Measurements from ENCODE around the gene CRY2. TPM values are rescaled to one million over a fixed set of nuclear protein-coding genes. Genes with fewer than 3 reads are reported as not detected.

The CRY2 gene
- total and polyA plus RNA-seq, 2 of the 13 experiments (the other 11 are each of a cell fraction or from before 2014, with no cell fraction given), result 10.1 to 12.2 TPM

- TF ChIP-seq E2F1 (CRISPR knock-in tag; IDR thresholded peaks at IDR 0.05), result no peak
- 0 out of 2 replicates have a peak, but pooled peaks have one; percentile 15 for TF ChIP-seq AKAP8 (CRISPR knock-in tag; IDR thresholded peaks at IDR 0.05)
- TF ChIP-seq SP4 (CRISPR knock-in tag; IDR thresholded peaks at IDR 0.05), result no peak
Observed at GRCh38 chr11:45847911-45848316, 639 bp downstream of the CRY2 start (continued).

GRCh38 chr11:45848654-45849081 lies 1.4 kb downstream of the CRY2 start:
- 3% methylated on average over 5 of the region's 8 CpGs for WGBS (ENCODE audit: low lambda C conversion rate)
- H3K4me1 ChIP-seq (ENCODE audit: insufficient read depth, low read length), result peaks cover 75% of the 10 kb centered on the region
- H3K36me3 ChIP-seq (replicated peaks in 1 of 2; ENCODE audit: control insufficient read depth in 1 of 2, insufficient read depth in 2 of 2, low read length in 2 of 2), result peaks cover 3 to 7% of the 10 kb centered on the region in 2 experiments; a peak in 3 of 5 replicates
- ATAC-seq, result peak; percentile 68
- ChIA-PET CTCF (ENCODE audit: low intra/inter-chr PET ratio, low total read pairs) (no interaction called here), POLR2A (no interaction called here)
- BruUV-seq (replicated peaks), result TSS peak; percentile 58
- peaks cover 38% of the 10 kb centered on the region for H4K20me1 ChIP-seq (ENCODE audit: insufficient read depth, low read length)
- no peaks in the 10 kb centered on the region; a peak in 1 of 5 replicates for H3K27me3 ChIP-seq (ENCODE audit: control insufficient read depth in 1 of 2, insufficient read depth in 2 of 2, low read length in 2 of 2)
- in situ Hi-C loops (cut with HindIII; ENCODE audit: extremely low pct_ligation_motif_present, low pct_unique_long_range_greater_than_20kb), result no loop called here
- H3K79me2 ChIP-seq (ENCODE audit: insufficient read depth, low read length), result peaks cover 50% of the 10 kb centered on the region
- peak; percentile 78 for DNase-seq (ENCODE audit: low spot score)
- peak overlapping the region; percentile 84 for H3K27ac ChIP-seq (ENCODE audit: extremely low read length, insufficient read depth, low read length)
- no peaks in the 10 kb centered on the region for H3K9me3 ChIP-seq (ENCODE audit: low read length)
- no peak overlapping the region for H2AFZ ChIP-seq (ENCODE audit: low read length)
- H3K9ac ChIP-seq (ENCODE audit: insufficient read depth, low read depth, low read length), result peak overlapping the region; percentile 94
- FAIRE-seq, result peak; percentile 74
- intact Hi-C loops (cut with micrococcal nuclease; ENCODE audit: unreplicated experiment), result loop anchor here (5.0 to 10.0 kb wide), 3 partner anchors 74 to 279 kb away; partner anchors contain the start of gene LARGE2
- peak overlapping the region; percentile 77 to 97 (median 96) for H3K4me3 ChIP-seq (replicated peaks in 1 of 3; ENCODE audit: insufficient read depth in 1 of 3, low read depth in 2 of 3, low read length in 3 of 3)
- H3K4me2 ChIP-seq (ENCODE audit: low read depth, low read length), result peak overlapping the region; percentile 93
- TF ChIP-seq ZBTB34 (CRISPR knock-in tag; IDR thresholded peaks at IDR 0.05) (0 out of 2 replicates have a peak, but pooled peaks have one; percentile 22), ZMAT3 (CRISPR knock-in tag; conservative IDR thresholded peaks at IDR 0.05) (no peak), ZNF101 (CRISPR knock-in tag; IDR thresholded peaks at IDR 0.05; ENCODE audit: borderline replicate concordance, low read depth) (no peak), CBX5 (CRISPR knock-in tag; IDR thresholded peaks at IDR 0.05; ENCODE audit: borderline replicate concordance) (0 out of 2 replicates have a peak, but pooled peaks have one; percentile 57), ZNF292 (CRISPR knock-in tag; IDR thresholded peaks at IDR 0.05; ENCODE audit: borderline replicate concordance, low read depth) (peak; percentile 38; the same call in 1 of the 2 replicates), NR2C2 (CRISPR knock-in tag; IDR thresholded peaks at IDR 0.05; ENCODE audit: borderline replicate concordance) (peak; percentile 20; the same call in 1 of the 2 replicates), GZF1 (CRISPR knock-in tag; IDR thresholded peaks at IDR 0.05) (no peak), CBX2 (IDR thresholded peaks at IDR 0.05; ENCODE audit: low read depth, low read length) (no peak), CBX2 (CRISPR knock-in tag; IDR thresholded peaks at IDR 0.05; ENCODE audit: low read depth) (no peak), PCBP1 (IDR thresholded peaks at IDR 0.05; ENCODE audit: borderline replicate concordance, low read depth, low read length) (no peak), SNAI1 (CRISPR knock-in tag; IDR thresholded peaks at IDR 0.05; ENCODE audit: borderline replicate concordance) (no peak), ATF7-NPFF (CRISPR knock-in tag; IDR thresholded peaks at IDR 0.05; ENCODE audit: low read depth) (no peak), SAFB2 (CRISPR knock-in tag; IDR thresholded peaks at IDR 0.05; ENCODE audit: borderline replicate concordance, low read depth) (no peak), ATM (IDR thresholded peaks at IDR 0.05; ENCODE audit: borderline replicate concordance) (no peak), KAT8 (CRISPR knock-in tag; IDR thresholded peaks at IDR 0.05) (peak; percentile 8; the same call in 1 of the 2 replicates), IKZF5 (CRISPR knock-in tag; IDR thresholded peaks at IDR 0.05) (0 out of 2 replicates have a peak, but pooled peaks have one; percentile 49)

Measured in HepG2 (cell line).